Medulla oblongata (tissue), 1 donor: ENCODE measurements around the gene TENM4.
"Not testable (repeated sequence)": the region's sequence is repeated elsewhere in the genome, so short reads cannot be mapped to it uniquely, and the experiment has no call there.

Source experiments
- DNase-seq: peaks from one replicate; pipeline ENCODE4 v3.0.0-alpha.2; 2015; ENCODE audit errors: extremely low spot score

TENM4 gene

GRCh38 chr11:78851878-78852586 lies 588.8 kb downstream of the TENM4 start:
- DNase-seq, result peak; percentile 24

DNA sequence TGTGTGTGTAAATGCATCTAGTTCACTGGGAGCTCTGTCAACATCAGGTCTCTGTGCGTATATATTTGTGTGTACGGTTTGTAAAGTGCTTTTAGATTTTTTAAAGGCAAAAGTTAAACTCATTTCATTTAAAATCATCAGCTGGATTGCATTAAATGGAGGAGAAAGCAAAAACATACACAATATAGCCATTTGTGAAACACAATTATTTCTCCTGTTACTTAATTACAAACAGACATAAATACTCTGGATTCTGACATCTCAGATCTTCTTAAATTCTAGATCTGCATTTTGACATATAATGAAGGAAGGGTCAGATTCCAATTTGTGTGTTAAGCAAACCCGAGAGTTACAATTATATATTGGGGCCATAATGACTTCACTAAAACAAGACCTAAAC lies 590.8 kb downstream of the TENM4 start:
- DNase-seq, result no peak

GRCh38 chr11:78846269-78846668 lies 594.6 kb downstream of the TENM4 start:
- no peak for DNase-seq

DNA sequence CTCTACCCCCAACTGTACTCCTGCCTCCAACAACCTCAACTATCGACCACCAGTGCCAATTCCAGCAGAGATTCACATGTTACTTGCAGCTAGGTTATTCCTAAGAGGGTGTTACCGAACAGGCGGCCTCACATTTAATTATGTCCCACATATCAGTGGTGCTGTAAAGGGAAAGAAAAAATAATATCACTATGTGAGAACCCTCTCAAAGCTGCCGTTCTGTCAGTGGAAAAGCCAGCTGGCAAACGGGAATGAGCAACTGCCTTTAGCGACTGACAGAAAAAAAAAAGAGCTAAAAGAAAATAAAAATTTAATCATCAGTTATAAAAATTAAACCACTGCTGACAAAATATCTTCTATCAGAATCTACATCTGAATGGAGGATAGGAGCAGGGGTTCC lies 595.3 kb downstream of the TENM4 start:
- DNase-seq, result no peak

GRCh38 chr11:78841456-78842060 lies 599.3 kb downstream of the TENM4 start:
- no peak for DNase-seq

GRCh38 chr11:78840623-78841022 lies 600.2 kb downstream of the TENM4 start:
- DNase-seq, result no peak

DNA sequence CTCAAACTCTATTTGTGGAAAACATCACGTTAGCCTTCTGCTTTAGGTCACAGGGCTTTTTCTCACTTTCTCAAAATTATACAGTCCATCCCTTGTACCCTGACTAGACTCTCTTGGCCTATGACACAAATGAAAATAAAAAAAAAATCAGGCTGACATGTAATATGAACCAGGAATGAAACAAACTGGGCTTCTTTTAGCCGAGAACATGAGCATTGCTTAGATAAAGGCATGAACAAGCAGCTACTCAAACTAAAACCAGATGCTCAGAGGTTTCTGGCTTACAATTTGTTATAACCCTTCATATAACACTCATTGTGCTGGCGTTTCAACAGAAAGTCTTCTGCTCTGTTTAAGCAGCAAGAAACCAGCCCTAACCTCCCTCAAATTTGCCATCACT lies 600.6 kb downstream of the TENM4 start:
- DNase-seq, result no peak

- DNase-seq, result no peak
These were observed 602.4 kb downstream of the TENM4 start for GRCh38 chr11:78838417-78838816.

DNA sequence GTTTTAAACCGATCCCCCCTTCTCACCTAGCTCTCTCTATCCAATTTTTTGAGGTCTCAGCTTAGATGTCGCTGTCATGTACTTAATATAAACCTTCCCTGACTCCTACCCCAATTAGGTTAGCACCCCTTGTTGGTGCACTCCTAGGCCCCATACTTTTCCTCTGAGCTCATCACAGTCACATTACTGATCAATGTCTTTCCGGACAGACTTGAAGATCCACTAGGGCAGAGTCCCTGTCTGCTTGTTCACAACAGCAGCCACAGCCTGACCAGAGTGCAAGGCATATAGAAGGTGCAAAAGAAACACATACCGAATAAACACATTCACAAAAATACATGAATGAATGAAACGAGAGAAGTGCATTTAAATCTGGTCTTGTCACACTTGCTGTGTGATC lies 605.2 kb downstream of the TENM4 start:
- DNase-seq, result no peak

GRCh38 chr11:78834886-78835285 lies 605.9 kb downstream of the TENM4 start:
- DNase-seq, result no peak

DNA sequence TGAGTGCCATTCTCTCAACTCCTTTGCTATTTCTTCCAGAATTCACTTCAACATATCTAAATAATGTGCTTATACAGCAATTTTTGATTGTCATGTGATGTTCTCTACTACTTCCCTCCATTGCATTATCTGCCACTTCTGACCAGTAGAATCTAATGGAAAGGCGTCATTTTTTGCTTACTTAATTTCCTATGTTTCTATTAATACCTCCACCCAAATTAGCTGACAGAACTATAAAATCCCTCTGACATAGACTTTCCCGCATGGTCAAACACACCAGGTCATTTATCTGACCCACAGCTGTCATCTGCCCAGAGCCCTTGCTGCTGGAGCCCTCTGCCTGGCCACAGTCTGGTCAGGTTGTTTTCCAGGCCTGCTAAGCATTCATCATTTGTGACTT lies 607.6 kb downstream of the TENM4 start:
- DNase-seq, result no peak

- peak; percentile 46 for DNase-seq
These were observed 608.4 kb downstream of the TENM4 start for GRCh38 chr11:78832226-78832947.

GRCh38 chr11:78831571-78831970 lies 609.3 kb downstream of the TENM4 start:
- peak; percentile 61 for DNase-seq

DNA sequence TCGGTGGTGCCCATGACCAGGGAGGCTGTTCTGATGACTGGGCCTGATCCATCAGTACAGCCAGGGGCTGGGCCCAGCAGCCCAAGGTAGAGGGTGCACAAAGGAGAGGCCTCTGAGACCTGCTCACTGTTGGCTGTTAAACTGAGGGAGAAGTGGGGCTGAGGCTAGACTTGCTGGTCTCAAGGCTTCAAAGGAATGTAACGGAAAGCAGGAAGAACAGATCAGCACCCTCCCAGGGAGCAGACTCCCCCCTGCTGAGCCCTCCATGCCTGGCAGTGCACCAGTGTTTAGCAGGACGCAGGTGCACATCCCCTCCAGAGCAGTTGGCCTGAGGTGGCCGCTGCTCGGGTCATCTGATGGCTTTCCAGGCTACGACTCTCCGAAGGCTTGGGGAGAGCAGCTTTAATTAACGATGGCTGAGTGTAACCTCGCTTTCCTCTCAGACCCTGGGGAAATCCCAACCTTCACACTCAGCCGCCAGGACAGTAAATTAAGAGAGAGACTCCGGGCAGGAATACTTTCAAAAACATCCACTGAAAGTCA lies 610.5 kb downstream of the TENM4 start:
- no peak for DNase-seq

- DNase-seq, result no peak
These were observed 611.7 kb downstream of the TENM4 start for GRCh38 chr11:78829146-78829545.

DNA sequence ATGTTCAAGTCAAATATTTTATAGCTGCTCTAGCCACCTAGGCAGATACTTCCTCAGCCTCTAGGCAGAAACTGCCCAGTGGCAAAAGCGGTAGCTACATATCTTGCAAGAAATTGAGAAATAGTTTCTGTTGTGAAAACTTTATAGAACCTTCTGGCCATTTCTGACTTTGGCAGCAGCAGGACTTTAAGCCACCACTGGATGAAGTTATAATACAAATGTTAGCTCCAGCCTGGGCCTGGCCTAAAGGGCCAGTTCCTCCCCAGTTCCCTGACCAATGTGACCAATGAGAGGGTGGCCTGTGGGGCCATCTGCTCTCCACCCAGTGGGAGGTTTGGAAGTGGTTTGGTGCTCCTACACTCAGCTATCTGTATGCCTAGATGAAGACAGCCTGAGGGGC lies 612.2 kb downstream of the TENM4 start:
- peak; percentile 29 for DNase-seq

- DNase-seq, result not testable (repeated sequence)
These were observed 613.5 kb downstream of the TENM4 start for GRCh38 chr11:78827291-78827690.

GRCh38 chr11:78825591-78826020 lies 615.2 kb downstream of the TENM4 start:
- DNase-seq, result no peak

DNA sequence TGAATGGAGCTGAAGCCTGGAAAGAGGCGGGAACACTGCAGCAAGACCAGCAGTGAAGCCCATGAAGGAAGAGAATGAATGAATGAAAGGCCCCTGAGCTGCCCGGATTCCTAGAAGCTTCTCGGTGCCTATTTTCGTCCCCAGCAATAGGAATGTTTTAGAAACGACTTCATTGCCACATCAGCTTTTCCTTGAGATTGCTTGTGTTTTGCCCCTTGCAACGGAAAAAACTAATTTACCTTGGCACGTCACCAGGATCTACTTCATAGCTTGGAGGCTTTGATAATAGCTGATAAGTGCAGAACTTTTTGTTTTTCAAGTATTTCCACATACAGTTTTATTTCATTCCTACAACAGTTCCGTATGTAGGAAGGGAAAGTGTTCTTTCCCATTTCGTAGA lies 617.2 kb downstream of the TENM4 start:
- no peak for DNase-seq

GRCh38 chr11:78822931-78823423 lies 617.9 kb downstream of the TENM4 start:
- DNase-seq, result no peak

DNA sequence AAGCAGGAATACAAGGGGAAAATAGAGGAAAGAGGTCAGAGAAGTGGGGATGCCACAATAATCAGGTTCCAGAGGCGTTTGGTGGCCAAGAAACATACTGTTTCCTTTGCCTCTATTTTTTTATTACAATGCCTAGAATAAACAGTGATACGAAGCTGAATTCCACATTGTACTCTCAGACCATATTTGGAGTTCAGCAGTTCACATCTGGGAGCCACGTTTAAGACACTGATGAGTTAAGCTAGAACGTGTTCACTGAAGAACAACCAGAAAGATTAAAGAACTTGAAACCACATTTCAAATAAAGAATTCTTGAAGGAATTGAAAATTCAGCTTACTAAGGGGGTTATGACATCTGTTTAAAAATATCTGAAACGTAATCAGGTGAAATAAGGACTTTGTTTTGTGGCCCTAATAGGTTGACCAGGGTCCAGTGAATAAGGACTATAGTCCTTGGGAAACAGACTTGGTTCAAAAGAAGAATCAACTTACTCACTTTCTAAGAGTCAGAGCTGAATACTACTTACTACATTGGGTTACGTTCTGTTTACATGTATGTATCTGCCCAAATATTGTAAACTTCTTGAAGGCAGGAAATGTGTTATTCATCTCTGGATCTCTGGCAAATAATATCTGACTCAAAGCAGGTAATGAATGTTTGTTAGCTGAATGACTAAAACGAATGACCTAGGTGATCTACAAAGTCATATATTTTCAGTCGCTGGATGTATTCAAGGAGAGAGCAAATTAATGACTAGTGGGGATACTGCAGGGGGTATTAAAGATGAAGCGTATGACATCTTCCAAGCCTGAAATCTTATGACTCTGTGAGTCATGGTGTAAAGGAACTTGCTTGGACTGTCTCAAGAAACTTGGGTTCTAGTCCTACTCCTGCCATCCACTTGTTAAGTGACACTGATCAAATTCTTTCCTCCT lies 619.2 kb downstream of the TENM4 start:
- DNase-seq, result no peak
